Measurements from ENCODE around the gene MPPED1.

MPPED1 gene

DNA sequence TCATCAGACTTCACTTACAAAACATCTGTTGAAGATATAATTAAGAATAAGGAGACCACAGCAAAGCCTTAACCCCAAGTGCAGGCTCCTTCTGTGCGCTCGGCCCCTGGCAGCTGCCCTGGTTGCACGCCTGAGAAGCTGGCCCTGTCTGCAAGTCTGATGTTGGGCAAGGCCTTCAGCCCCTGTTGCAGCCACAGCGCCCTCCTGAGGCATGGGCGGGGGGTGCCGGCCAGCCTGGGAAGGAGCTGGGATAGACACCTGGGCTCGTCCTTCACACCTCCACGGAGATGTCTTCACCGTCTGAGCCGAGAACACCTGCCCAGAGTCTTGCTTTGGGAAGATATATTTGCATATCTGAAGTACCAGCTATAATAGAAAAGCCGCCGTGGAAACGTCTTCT is 104.1 kb downstream of the MPPED1 start:
- intact Hi-C loops (cut with DNase I; ENCODE audit: low total_unique reads), result no loop called here

DNA sequence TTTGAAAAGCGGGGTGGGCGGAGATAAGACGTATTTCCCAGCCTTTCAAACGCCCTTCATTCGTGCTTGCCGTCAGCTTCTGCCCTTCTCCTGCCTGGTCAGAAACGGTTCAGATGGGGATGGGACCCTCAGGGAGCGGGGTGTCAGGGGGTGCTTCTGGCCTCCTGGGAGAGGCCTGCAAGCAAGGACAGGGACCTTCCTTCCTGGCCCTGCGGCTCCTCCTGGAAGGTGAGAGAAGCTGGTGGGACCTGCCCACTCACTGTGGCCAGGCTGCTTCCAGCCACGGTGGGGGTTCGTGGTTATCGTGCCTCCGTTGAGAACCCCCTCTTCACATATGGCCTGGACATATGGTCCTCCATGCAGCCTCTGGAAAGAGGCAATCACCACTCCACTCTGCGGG is 104.6 kb downstream of the MPPED1 start:
- DNase-seq, result no peak
- no peak overlapping the region for H3K27ac ChIP-seq
- no peaks in the 10 kb centered on the region for H3K9me3 ChIP-seq
- H3K4me1 ChIP-seq, result no peaks in the 10 kb centered on the region
- no peaks in the 10 kb centered on the region for H3K36me3 ChIP-seq
- peaks cover 0 to 20% of the 10 kb centered on the region in 2 donors for H3K27me3 ChIP-seq
- H3K4me3 ChIP-seq, result no peak overlapping the region
- intact Hi-C loops (cut with DNase I; ENCODE audit: low total_unique reads), result no loop called here
- no peak for TF ChIP-seq CTCF (IDR thresholded peaks at IDR 0.05)

More for the DNA sequence above, 104.1 kb downstream of the MPPED1 start:
- no peaks in the 10 kb centered on the region for H3K9me3 ChIP-seq
- H3K27me3 ChIP-seq, result peaks cover 0 to 21% of the 10 kb centered on the region in 2 donors
- H3K36me3 ChIP-seq, result no peaks in the 10 kb centered on the region
- no peak for TF ChIP-seq CTCF (IDR thresholded peaks at IDR 0.05)
- DNase-seq, result no peak
- no peak overlapping the region for H3K27ac ChIP-seq
- H3K4me3 ChIP-seq, result no peak overlapping the region
- H3K4me1 ChIP-seq, result no peaks in the 10 kb centered on the region

DNA sequence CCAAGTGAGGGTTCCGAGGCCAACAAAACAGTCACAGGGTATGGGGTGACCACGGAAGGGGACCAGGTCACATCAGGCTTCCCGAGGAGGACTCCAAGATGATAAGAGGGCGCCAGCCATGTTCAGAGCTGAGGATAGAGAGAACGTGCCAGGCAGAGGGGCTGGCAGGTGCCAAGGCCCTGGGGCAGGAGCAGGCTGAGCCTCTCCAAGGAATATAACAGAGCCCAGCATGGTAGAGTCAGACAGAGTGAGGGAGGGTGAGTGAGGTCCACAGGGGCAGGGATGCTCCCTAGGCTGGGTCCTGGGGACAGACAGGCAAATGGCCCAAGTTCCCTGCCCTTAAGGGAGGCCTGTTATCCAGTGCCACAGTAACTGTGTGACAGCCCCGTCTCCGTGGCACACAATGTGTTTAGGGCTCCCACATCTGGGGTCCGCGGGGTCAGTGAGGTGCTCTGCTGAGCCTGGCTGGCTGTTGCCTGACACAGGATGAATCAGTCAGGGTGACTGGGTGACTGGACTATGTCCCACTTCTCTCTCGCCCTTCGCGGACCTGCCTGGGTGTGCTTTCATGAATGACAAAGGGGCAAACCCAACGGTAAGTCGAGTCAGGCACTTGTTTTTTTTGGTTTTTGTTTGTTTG is 105.3 kb downstream of the MPPED1 start:
- Histone ChIP-seq H3K9me3 (no peaks in the 10 kb centered on the region), H3K4me3 (no peak overlapping the region), H3K27me3 (peaks cover 0 to 16% of the 10 kb centered on the region in 2 donors), H3K4me1 (no peaks in the 10 kb centered on the region), H3K36me3 (no peaks in the 10 kb centered on the region), H3K27ac (no peak overlapping the region)
- no peak for DNase-seq
- intact Hi-C loops (cut with DNase I; ENCODE audit: low total_unique reads), result no loop called here
- TF ChIP-seq CTCF (IDR thresholded peaks at IDR 0.05), result no peak

GRCh38 chr22:43520632-43521039 is 108.8 kb downstream of the MPPED1 start:
- intact Hi-C loops (cut with DNase I; ENCODE audit: low total_unique reads), result no loop called here
- Histone ChIP-seq H3K4me1 (no peaks in the 10 kb centered on the region), H3K27me3 (peaks cover 0 to 5% of the 10 kb centered on the region in 2 donors), H3K27ac (no peak overlapping the region), H3K4me3 (no peak overlapping the region), H3K9me3 (no peaks in the 10 kb centered on the region), H3K36me3 (no peaks in the 10 kb centered on the region)
- DNase-seq, result no peak
- TF ChIP-seq CTCF (IDR thresholded peaks at IDR 0.05), result no peak

DNA sequence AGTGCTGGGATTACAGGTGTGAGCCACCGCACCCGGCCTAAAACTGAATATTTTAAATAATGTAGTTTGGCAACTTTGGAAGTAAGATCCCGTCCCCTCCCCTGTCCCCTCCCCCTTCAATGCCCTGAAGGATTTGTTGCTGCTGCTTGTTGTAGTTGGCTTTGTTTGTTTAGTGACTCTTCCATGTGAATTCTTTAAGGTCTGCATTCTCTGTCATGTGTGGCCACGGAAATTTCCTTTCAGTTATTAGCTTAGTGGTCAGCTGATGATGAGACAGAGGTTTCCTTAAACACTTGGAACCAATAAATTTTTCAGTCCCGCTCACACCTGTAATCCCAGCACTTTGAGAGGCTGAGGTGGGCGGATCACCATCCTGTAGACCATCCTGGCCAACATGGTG is 109.9 kb downstream of the MPPED1 start:
- no peaks in the 10 kb centered on the region for H3K36me3 ChIP-seq
- no peak for TF ChIP-seq CTCF (IDR thresholded peaks at IDR 0.05)
- no peak overlapping the region for H3K4me3 ChIP-seq
- H3K27ac ChIP-seq, result no peak overlapping the region
- peaks cover 0 to 6% of the 10 kb centered on the region in 2 donors for H3K27me3 ChIP-seq
- intact Hi-C loops (cut with DNase I; ENCODE audit: low total_unique reads), result no loop called here
- no peaks in the 10 kb centered on the region for H3K4me1 ChIP-seq
- DNase-seq, result no peak
- no peaks in the 10 kb centered on the region for H3K9me3 ChIP-seq
